Measurements from ENCODE around the gene ZNF502.

The ZNF502 gene

GRCh38 chr3:44721231-44722102, 9.0 kb downstream of the ZNF502 start:
- no peak for DNase-seq (ENCODE audit: low spot score)
- no peaks in the 10 kb centered on the region for H3K4me1 ChIP-seq (ENCODE audit: control insufficient read depth in 2 of 2, insufficient read depth in 1 of 2, low read depth in 1 of 2, low read length in 2 of 2)
- no peak overlapping the region for H2BK5ac ChIP-seq (ENCODE audit: low read length)
- H2BK120ac ChIP-seq (ENCODE audit: low read depth, low read length): no peak overlapping the region
- H3K4ac ChIP-seq (ENCODE audit: low read length): no peak overlapping the region
- H2BK15ac ChIP-seq (ENCODE audit: low read length): no peak overlapping the region
- H3K4me3 ChIP-seq (ENCODE audit: low read length in 2 of 2): no peak overlapping the region
- H2AFZ ChIP-seq (ENCODE audit: low read length): no peak overlapping the region
- no peaks in the 10 kb centered on the region for H3K27me3 ChIP-seq (ENCODE audit: control insufficient read depth in 3 of 3, insufficient read depth in 3 of 3, low read depth in 1 of 3, low read length in 3 of 3)
- H3K9me3 ChIP-seq (replicated peaks in 1 of 2; ENCODE audit: control insufficient read depth in 2 of 2, insufficient read depth in 1 of 2, low read depth in 1 of 2, low read length in 2 of 2): peaks cover 42 to 96% of the 10 kb centered on the region in 2 donors
- H3K14ac ChIP-seq (ENCODE audit: low read length): no peak overlapping the region
- H3K79me1 ChIP-seq (ENCODE audit: low read depth, low read length): no peaks in the 10 kb centered on the region
- no peak overlapping the region for H3K18ac ChIP-seq (ENCODE audit: low read length)
- H3K36me3 ChIP-seq (replicated peaks in 1 of 2; ENCODE audit: control insufficient read depth in 2 of 2, insufficient read depth in 2 of 2, low read length in 2 of 2): peaks cover 22 to 69% of the 10 kb centered on the region in 2 donors
- H3K23ac ChIP-seq (ENCODE audit: low read depth, low read length, poor library complexity): no peak overlapping the region
- no CpG with 5 or more reads among the region's 10 CpGs for WGBS, 2 donors (ENCODE audit: extremely low coverage in 2 of 2, insufficient read length in 2 of 2, insufficient replicate concordance in 1 of 2)
- no peak overlapping the region for H2BK12ac ChIP-seq (ENCODE audit: low read length)
- no peak overlapping the region for H3K27ac ChIP-seq (replicated peaks; ENCODE audit: low read length)
- no peak overlapping the region for H2AK5ac ChIP-seq (ENCODE audit: low read depth, low read length)
- no peak overlapping the region for H4K91ac ChIP-seq (ENCODE audit: low read depth, low read length, poor library complexity)
- H3K9ac ChIP-seq (ENCODE audit: low read depth, low read length, poor library complexity): no peak overlapping the region
- no peak overlapping the region for H4K8ac ChIP-seq (ENCODE audit: low read depth, low read length)
- no peak overlapping the region for H3K4me2 ChIP-seq (ENCODE audit: insufficient read depth, low read length, poor library complexity, severe bottlenecking)

GRCh38 chr3:44722103-44722401, 9.6 kb downstream of the ZNF502 start:
- WGBS, 2 donors (ENCODE audit: extremely low coverage in 2 of 2, insufficient read length in 2 of 2, insufficient replicate concordance in 1 of 2): no CpG with 5 or more reads among the region's 1 CpG
- Histone ChIP-seq H3K4ac (ENCODE audit: low read length) (no peak overlapping the region), H3K23ac (ENCODE audit: low read depth, low read length, poor library complexity) (no peak overlapping the region), H4K8ac (ENCODE audit: low read depth, low read length) (no peak overlapping the region), H2BK120ac (ENCODE audit: low read depth, low read length) (no peak overlapping the region), H2BK15ac (ENCODE audit: low read length) (no peak overlapping the region), H2BK12ac (ENCODE audit: low read length) (no peak overlapping the region), H3K14ac (ENCODE audit: low read length) (no peak overlapping the region), H3K4me2 (ENCODE audit: insufficient read depth, low read length, poor library complexity, severe bottlenecking) (no peak overlapping the region), H3K27me3 (ENCODE audit: control insufficient read depth in 3 of 3, insufficient read depth in 3 of 3, low read depth in 1 of 3, low read length in 3 of 3) (no peaks in the 10 kb centered on the region), H3K9ac (ENCODE audit: low read depth, low read length, poor library complexity) (no peak overlapping the region), H3K4me1 (ENCODE audit: control insufficient read depth in 2 of 2, insufficient read depth in 1 of 2, low read depth in 1 of 2, low read length in 2 of 2) (no peaks in the 10 kb centered on the region), H3K36me3 (replicated peaks in 1 of 2; ENCODE audit: control insufficient read depth in 2 of 2, insufficient read depth in 2 of 2, low read length in 2 of 2) (peaks cover 22 to 68% of the 10 kb centered on the region in 2 donors), H3K79me1 (ENCODE audit: low read depth, low read length) (no peaks in the 10 kb centered on the region), H3K18ac (ENCODE audit: low read length) (no peak overlapping the region), H2BK5ac (ENCODE audit: low read length) (no peak overlapping the region), H3K4me3 (ENCODE audit: low read length in 2 of 2) (no peak overlapping the region), H3K27ac (replicated peaks; ENCODE audit: low read length) (no peak overlapping the region), H4K91ac (ENCODE audit: low read depth, low read length, poor library complexity) (no peak overlapping the region), H2AFZ (ENCODE audit: low read length) (no peak overlapping the region), H2AK5ac (ENCODE audit: low read depth, low read length) (no peak overlapping the region), H3K9me3 (replicated peaks in 1 of 2; ENCODE audit: control insufficient read depth in 2 of 2, insufficient read depth in 1 of 2, low read depth in 1 of 2, low read length in 2 of 2) (peaks cover 41 to 94% of the 10 kb centered on the region in 2 donors)
- DNase-seq (ENCODE audit: low spot score): no peak

- Histone ChIP-seq H3K79me1 (ENCODE audit: low read depth, low read length) (no peaks in the 10 kb centered on the region), H3K9ac (ENCODE audit: low read depth, low read length, poor library complexity) (peak within 1 kb of the TSS; percentile 83), H2BK120ac (ENCODE audit: low read depth, low read length) (no peak within 1 kb of the TSS), H2BK5ac (ENCODE audit: low read length) (no peak within 1 kb of the TSS), H2AK5ac (ENCODE audit: low read depth, low read length) (no peak within 1 kb of the TSS), H3K14ac (ENCODE audit: low read length) (no peak within 1 kb of the TSS), H3K27ac (replicated peaks; ENCODE audit: low read length) (no peak within 1 kb of the TSS), H3K27me3 (ENCODE audit: control insufficient read depth in 3 of 3, insufficient read depth in 3 of 3, low read depth in 1 of 3, low read length in 3 of 3) (peaks cover 0 to 2% (median 0%) of the 10 kb centered on the region in 3 experiments), H3K9me3 (replicated peaks in 1 of 2; ENCODE audit: control insufficient read depth in 2 of 2, insufficient read depth in 1 of 2, low read depth in 1 of 2, low read length in 2 of 2) (peaks cover 22 to 92% of the 10 kb centered on the region in 2 donors), H3K4me3 (ENCODE audit: low read length in 2 of 2) (peak within 1 kb of the TSS; percentile 68 to 89), H4K91ac (ENCODE audit: low read depth, low read length, poor library complexity) (no peak within 1 kb of the TSS), H3K4me1 (ENCODE audit: control insufficient read depth in 2 of 2, insufficient read depth in 1 of 2, low read depth in 1 of 2, low read length in 2 of 2) (no peaks in the 10 kb centered on the region), H3K18ac (ENCODE audit: low read length) (peak within 1 kb of the TSS; percentile 84), H3K36me3 (replicated peaks in 1 of 2; ENCODE audit: control insufficient read depth in 2 of 2, insufficient read depth in 2 of 2, low read length in 2 of 2) (peaks cover 5 to 44% of the 10 kb centered on the region in 2 donors), H4K8ac (ENCODE audit: low read depth, low read length) (no peak within 1 kb of the TSS), H3K4ac (ENCODE audit: low read length) (no peak within 1 kb of the TSS), H3K23ac (ENCODE audit: low read depth, low read length, poor library complexity) (peak within 1 kb of the TSS; percentile 90), H2BK15ac (ENCODE audit: low read length) (no peak within 1 kb of the TSS), H3K4me2 (ENCODE audit: insufficient read depth, low read length, poor library complexity, severe bottlenecking) (peak within 1 kb of the TSS; percentile 56), H2BK12ac (ENCODE audit: low read length) (no peak within 1 kb of the TSS), H2AFZ (ENCODE audit: low read length) (peak within 1 kb of the TSS; percentile 93)
- no CpG with 5 or more reads among the region's 46 CpGs for WGBS, 2 donors (ENCODE audit: extremely low coverage in 2 of 2, insufficient read length in 2 of 2, insufficient replicate concordance in 1 of 2)
- peak; percentile 72 for DNase-seq (ENCODE audit: low spot score)
Measured at GRCh38 chr3:44729384-44729910, 17.0 kb downstream of the ZNF502 start, which contains the start of gene ZNF501. Gene ZNF501, plus strand, starts transcription at chr3:44729635. Its CDS starts 4,787 bp downstream, at chr3:44734422.

- Histone ChIP-seq H3K23ac (ENCODE audit: low read depth, low read length, poor library complexity) (no peak overlapping the region), H3K14ac (ENCODE audit: low read length) (no peak overlapping the region), H3K4ac (ENCODE audit: low read length) (no peak overlapping the region), H3K27ac (replicated peaks; ENCODE audit: low read length) (no peak overlapping the region), H3K36me3 (replicated peaks in 1 of 2; ENCODE audit: control insufficient read depth in 2 of 2, insufficient read depth in 2 of 2, low read length in 2 of 2) (peaks cover 9 to 55% of the 10 kb centered on the region in 2 donors), H3K4me3 (ENCODE audit: low read length in 2 of 2) (no peak overlapping the region), H2BK5ac (ENCODE audit: low read length) (no peak overlapping the region), H2BK12ac (ENCODE audit: low read length) (no peak overlapping the region), H2AK5ac (ENCODE audit: low read depth, low read length) (no peak overlapping the region), H3K9ac (ENCODE audit: low read depth, low read length, poor library complexity) (no peak overlapping the region), H2BK120ac (ENCODE audit: low read depth, low read length) (no peak overlapping the region), H3K4me2 (ENCODE audit: insufficient read depth, low read length, poor library complexity, severe bottlenecking) (no peak overlapping the region), H4K91ac (ENCODE audit: low read depth, low read length, poor library complexity) (no peak overlapping the region), H3K79me1 (ENCODE audit: low read depth, low read length) (no peaks in the 10 kb centered on the region), H3K18ac (ENCODE audit: low read length) (no peak overlapping the region), H3K27me3 (ENCODE audit: control insufficient read depth in 3 of 3, insufficient read depth in 3 of 3, low read depth in 1 of 3, low read length in 3 of 3) (no peaks in the 10 kb centered on the region), H3K4me1 (ENCODE audit: control insufficient read depth in 2 of 2, insufficient read depth in 1 of 2, low read depth in 1 of 2, low read length in 2 of 2) (no peaks in the 10 kb centered on the region), H2BK15ac (ENCODE audit: low read length) (no peak overlapping the region), H3K9me3 (replicated peaks in 1 of 2; ENCODE audit: control insufficient read depth in 2 of 2, insufficient read depth in 1 of 2, low read depth in 1 of 2, low read length in 2 of 2) (peaks cover 22 to 80% of the 10 kb centered on the region in 2 donors), H2AFZ (ENCODE audit: low read length) (no peak overlapping the region), H4K8ac (ENCODE audit: low read depth, low read length) (no peak overlapping the region)
- WGBS, 2 donors (ENCODE audit: extremely low coverage in 2 of 2, insufficient read length in 2 of 2, insufficient replicate concordance in 1 of 2): no CpG with 5 or more reads among the region's 3 CpGs
- DNase-seq (ENCODE audit: low spot score): no peak
Measured at GRCh38 chr3:44734646-44735168, 22.2 kb downstream of the ZNF502 start.
